GM19467 (cell line): ENCODE measurements around the gene SLC29A3.
"Not testable (repeated sequence)": the region's sequence is repeated elsewhere in the genome, so short reads cannot be mapped to it uniquely, and the experiment has no call there.

ENCODE experiments used
- ATAC-seq: cut with Tn5 transposase; IDR thresholded peaks from one replicate; pipeline ENCODE4 v1.9.1; 2021; ENCODE audit warnings: mild to moderate bottlenecking, moderate library complexity; ENCODE audit not compliant: unreplicated experiment

Gene SLC29A3

GRCh38 chr10:71344154-71344925 lies 25.3 kb downstream of the SLC29A3 start:
- no peak for ATAC-seq

- ATAC-seq = no peak
These were observed 26.0 kb downstream of the SLC29A3 start for GRCh38 chr10:71344993-71345480.

- ATAC-seq = no peak
These were observed 26.6 kb downstream of the SLC29A3 start for GRCh38 chr10:71345694-71346093.

- ATAC-seq = no peak
These were observed 27.7 kb downstream of the SLC29A3 start for GRCh38 chr10:71346731-71347130.

- ATAC-seq = no peak
These were observed 28.7 kb downstream of the SLC29A3 start for GRCh38 chr10:71347587-71348395.

GRCh38 chr10:71348850-71349249 lies 29.8 kb downstream of the SLC29A3 start:
- no peak for ATAC-seq

GRCh38 chr10:71349406-71349805 lies 30.3 kb downstream of the SLC29A3 start:
- ATAC-seq = no peak

- ATAC-seq = no peak
These were observed 32.0 kb downstream of the SLC29A3 start for GRCh38 chr10:71351087-71351486.

GRCh38 chr10:71351628-71352319 lies 32.7 kb downstream of the SLC29A3 start:
- no peak for ATAC-seq

GRCh38 chr10:71353639-71354038 lies 34.6 kb downstream of the SLC29A3 start:
- ATAC-seq = no peak

- ATAC-seq = no peak
These were observed 35.7 kb downstream of the SLC29A3 start for GRCh38 chr10:71354776-71355175.

GRCh38 chr10:71355886-71356285 lies 36.8 kb downstream of the SLC29A3 start:
- no peak for ATAC-seq

- no peak for ATAC-seq
These were observed 38.8 kb downstream of the SLC29A3 start for GRCh38 chr10:71357792-71358265.

GRCh38 chr10:71358277-71358676 lies 39.2 kb downstream of the SLC29A3 start:
- no peak for ATAC-seq

- not testable (repeated sequence) for ATAC-seq
These were observed 39.8 kb downstream of the SLC29A3 start for GRCh38 chr10:71358906-71359305.

GRCh38 chr10:71359364-71360046 lies 40.4 kb downstream of the SLC29A3 start:
- ATAC-seq = no peak

GRCh38 chr10:71360735-71361134 lies 41.7 kb downstream of the SLC29A3 start:
- no peak for ATAC-seq

- no peak for ATAC-seq
These were observed 42.5 kb downstream of the SLC29A3 start for GRCh38 chr10:71361581-71361980.

GRCh38 chr10:71362141-71362540 lies 43.1 kb downstream of the SLC29A3 start:
- ATAC-seq = no peak

GRCh38 chr10:71363936-71364335 lies 44.9 kb downstream of the SLC29A3 start:
- no peak for ATAC-seq

- no peak for ATAC-seq
These were observed 46.3 kb downstream of the SLC29A3 start for GRCh38 chr10:71365366-71365765.
